ENCODE measurements around the gene ATP5PO.

GRCh38 chr21:33881689-33882440, 33.7 kb downstream of the ATP5PO start:
- TF ChIP-seq FOXK2 (IDR thresholded peaks at IDR 0.05) = no peak
- no peak for TF ChIP-seq BHLHE40 (IDR thresholded peaks at IDR 0.05; ENCODE audit: borderline replicate concordance)
- TF ChIP-seq FOXA1 (IDR thresholded peaks at IDR 0.05) = no peak
- no peak for TF ChIP-seq FOXM1 (IDR thresholded peaks at IDR 0.05; ENCODE audit: borderline replicate concordance)
- no peak for TF ChIP-seq NFRKB (IDR thresholded peaks at IDR 0.05)
- no peak for TF ChIP-seq SP1 (IDR thresholded peaks at IDR 0.05)
- no peak for TF ChIP-seq ARNT (IDR thresholded peaks at IDR 0.05)
- TF ChIP-seq LEF1 (IDR thresholded peaks at IDR 0.05; ENCODE audit: borderline replicate concordance) = no peak

Data from HEK293T (cell line).